ENCODE data around the gene RIMBP3C.
"Not testable (repeated sequence)": the region's sequence is repeated elsewhere in the genome, so short reads cannot be mapped to it uniquely, and the experiment has no call there.

Gene RIMBP3C

GRCh38 chr22:21573293-21573734 is 22.1 kb upstream of the RIMBP3C start:
- no peak for DNase-seq (ENCODE audit: low read depth in 2 of 2, low spot score in 1 of 2)

GRCh38 chr22:21571679-21572078 is 20.4 kb upstream of the RIMBP3C start:
- no peak for DNase-seq (ENCODE audit: low read depth in 2 of 2, low spot score in 1 of 2)

- DNase-seq (ENCODE audit: low read depth in 2 of 2, low spot score in 1 of 2) = no peak
Measured at GRCh38 chr22:21570398-21570797, 19.1 kb upstream of the RIMBP3C start.

- DNase-seq (ENCODE audit: low read depth in 2 of 2, low spot score in 1 of 2) = no peak
Measured at GRCh38 chr22:21569459-21570170, 18.4 kb upstream of the RIMBP3C start.

- DNase-seq (ENCODE audit: low read depth in 2 of 2, low spot score in 1 of 2) = not testable (repeated sequence)
Measured at GRCh38 chr22:21569076-21569427, 17.8 kb upstream of the RIMBP3C start.

- DNase-seq (ENCODE audit: low read depth in 2 of 2, low spot score in 1 of 2) = no peak
Measured at GRCh38 chr22:21568347-21569075, 17.2 kb upstream of the RIMBP3C start.

- DNase-seq (ENCODE audit: low read depth in 2 of 2, low spot score in 1 of 2) = peak; percentile 55 to 67
Measured at GRCh38 chr22:21567456-21568346, 16.4 kb upstream of the RIMBP3C start, which contains the start of gene UBE2L3. Gene UBE2L3 (plus strand): TSS chr22:21567714. CDS start chr22:21567745, 31 bp downstream.

GRCh38 chr22:21564411-21564810 is 13.2 kb upstream of the RIMBP3C start:
- DNase-seq (ENCODE audit: low read depth in 2 of 2, low spot score in 1 of 2) = no peak

- DNase-seq (ENCODE audit: low read depth in 2 of 2, low spot score in 1 of 2) = no peak
Measured at GRCh38 chr22:21563912-21564311, 12.7 kb upstream of the RIMBP3C start.

- DNase-seq (ENCODE audit: low read depth in 2 of 2, low spot score in 1 of 2) = not testable (repeated sequence)
Measured at GRCh38 chr22:21560657-21561056, 9.4 kb upstream of the RIMBP3C start.

- not testable (repeated sequence) for DNase-seq (ENCODE audit: low read depth in 2 of 2, low spot score in 1 of 2)
Measured at GRCh38 chr22:21559345-21560125, 8.3 kb upstream of the RIMBP3C start.

GRCh38 chr22:21550678-21551047 is 598 bp downstream of the RIMBP3C start:
- not testable (repeated sequence) for DNase-seq (ENCODE audit: low read depth in 2 of 2, low spot score in 1 of 2)

- DNase-seq (ENCODE audit: low read depth in 2 of 2, low spot score in 1 of 2) = not testable (repeated sequence)
Measured at GRCh38 chr22:21550008-21550677, 1.1 kb downstream of the RIMBP3C start.

GRCh38 chr22:21549558-21549957 is 1.7 kb downstream of the RIMBP3C start:
- not testable (repeated sequence) for DNase-seq (ENCODE audit: low read depth in 2 of 2, low spot score in 1 of 2)

GRCh38 chr22:21544432-21545322 is 6.6 kb downstream of the RIMBP3C start:
- DNase-seq (ENCODE audit: low read depth in 2 of 2, low spot score in 1 of 2) = not testable (repeated sequence)

GRCh38 chr22:21539862-21540261 is 11.4 kb downstream of the RIMBP3C start:
- not testable (repeated sequence) for DNase-seq (ENCODE audit: low read depth in 2 of 2, low spot score in 1 of 2)

- not testable (repeated sequence) for DNase-seq (ENCODE audit: low read depth in 2 of 2, low spot score in 1 of 2)
Measured at GRCh38 chr22:21532863-21533648, 18.2 kb downstream of the RIMBP3C start.

- not testable (repeated sequence) for DNase-seq (ENCODE audit: low read depth in 2 of 2, low spot score in 1 of 2)
Measured at GRCh38 chr22:21531525-21531924, 19.7 kb downstream of the RIMBP3C start.
